Heart right ventricle (tissue), 16 donors: ENCODE results near the gene IL17B. TPM values are rescaled to one million over a fixed set of nuclear protein-coding genes. Genes with fewer than 3 reads are reported as not detected.

ENCODE experiments used
- ATAC-seq, 8 donors: fragments of 200-7000 bp; cut with Tn5 transposase; one replicate each; pipeline ENCODE4 v1.9.1; 2020; ENCODE audit warnings: mild to moderate bottlenecking in 8 of 8, moderate library complexity in 8 of 8, moderate number of reproducible peaks in 1 of 8
- DNase-seq, 2 donors: peaks; one replicate each; pipeline ENCODE4 v3.0.0-alpha.2; 2020
- H3K27ac ChIP-seq, 10 donors: fragments of 200-600 bp; sonication (generic) in 2 of 10; one replicate each; pipeline versions ENCODE4 v1.5.0 to v1.8.0; 2020 to 2022; ENCODE audit warnings: mild to moderate bottlenecking in 3 of 10
- H3K27me3 ChIP-seq, 7 donors: fragments of 200-600 bp; one replicate each; pipeline ENCODE4 v1.8.0; 2021 to 2022; ENCODE audit warnings: mild to moderate bottlenecking in 2 of 7
- H3K36me3 ChIP-seq, 9 donors: fragments of 200-600 bp; sonication (generic) in 1 of 9; one replicate each; pipeline versions ENCODE4 v1.5.0 to v1.8.0; 2020 to 2022; ENCODE audit warnings: mild to moderate bottlenecking in 2 of 9
- H3K4me1 ChIP-seq, 9 donors: fragments of 200-600 bp; sonication (generic) in 1 of 9; one replicate each; pipeline versions ENCODE4 v1.5.0 to v1.8.0; 2020 to 2022; ENCODE audit warnings: mild to moderate bottlenecking in 4 of 9
- H3K4me3 ChIP-seq, 10 donors: fragments of 200-600 bp; sonication (generic) in 2 of 10; one replicate each; pipeline versions ENCODE4 v1.5.0 to v1.8.0; 2020 to 2022; ENCODE audit warnings: mild to moderate bottlenecking in 7 of 10, moderate library complexity in 2 of 10
- H3K9me3 ChIP-seq, 11 donors: fragments of 200-600 bp in 10 of 11; sonication (generic) in 2 of 11; one replicate each; pipeline versions ENCODE4 v1.5.0 to v1.8.0; 2013 to 2022; ENCODE audit warnings: mild to moderate bottlenecking in 2 of 11, control low read depth in 1 of 11, moderate library complexity in 1 of 11
- CTCF ChIP-seq, 9 donors: fragments of 200-600 bp; sonication (generic) in 2 of 9; IDR thresholded peaks; one replicate each; pipeline versions ENCODE4 v1.5.0 to v1.8.0; 2021 to 2022; ENCODE audit warnings: antibody characterized with exemption in 9 of 9, mild to moderate bottlenecking in 5 of 9, moderate library complexity in 1 of 9
- WGBS, 2 donors: extraction: QIAGEN DNeasy Blood & Tissue Kit; methylation state at CpG; one replicate each; pipeline ENCODE4 v1.1.7; 2013; ENCODE audit warnings: inconsistent platforms in 1 of 2; 5-methylcytosine and 5-hydroxymethylcytosine counted together
- intact Hi-C, 10 donors: fragments of 100-400 bp; cut with DNase I; formaldehyde crosslinking; loops; one replicate each; pipeline versions ENCODE4 v1.11.1 to v1.14.2; 2022
- polyA plus RNA-seq, 2 donors: library from polyadenylated mRNA; stranded (reverse); fragments of 200-250 nt; gene quantifications; one replicate each; pipeline ENCODE4 v1.2.3, GENCODE V29; 2013
- total RNA-seq, 10 donors: library from RNA; stranded (reverse); fragmentation: NEBNext Ultra II Directional in 3 of 10; extraction: Animal tissue kit (Norgen Biotek cat#: 25700) in 3 of 10; gene quantifications; one replicate each; pipeline versions ENCODE4 v1.2.1 to v1.2.4, GENCODE V29; 2021 to 2023
- donor health status: Arrhythmogenic right ventricular cardiomyopathy.
- donor health status: ischemic (EF 13 %, LVEDD 7.1; RV severe dilation, severe dysfunction).
- donor health status: healthy with polysubstance abuse.
- donor health status: DM: no; HTN: yes; CAD: no.
- donor health status: DM: no; HTN: no; CAD: no.
- donor health status: ischemic (EF 25% LVEDD 6.9; RV normal size, moderate dysfunction).
- donor health status: ischemic (EF 25% LVEDD 5.7; RV mildly dilated, moderate dysfunction).
- donor health status: healthy.
- donor health status: DM: yes; HTN: yes; CAD: no.
- donor health status: Ischemic cardiomyopathy.
- donor health status: ischemic (EF 35%, LVEDD 5.7; RV mildly dilated, moderate dysfunction).
- donor health status: nonischemic (EF 11% LVEDD 7.7; RV severe dilation, severe dysfunction).
- donor health status: DM: yes; HTN: yes; CAD: no.
- donor health status: PGD.
- donor health status: ischemic (EF 29% LVEDD 5.4; RV normal size, mild dysfunction).
- donor health status: nonischemic (EF 23%, LVEDD 6.1; RV moderate dilation, normal function).

IL17B gene
- total and polyA plus RNA-seq, 12 donors, result 0.44 to 0.83 (median 0.57) TPM; not detected in 9

GRCh38 chr5:149358868-149359495, 20.1 kb downstream of the IL17B start:
- H3K27me3 ChIP-seq, result no peaks in the 10 kb centered on the region
- peaks cover 0 to 21% (median 2%) of the 10 kb centered on the region in 9 donors for H3K36me3 ChIP-seq
- intact Hi-C loops, result loop anchor here in 2 of 10 donors (5.0 kb wide), 2 partner anchors 37 to 42 kb away; no protein-coding TSS in a partner anchor
- WGBS, 2 donors, result 85 to 86% methylated on average over 8 of the region's 8 CpGs
- no peaks in the 10 kb centered on the region for H3K9me3 ChIP-seq
- no peak for ATAC-seq
- H3K4me1 ChIP-seq, result peaks cover 3 to 27% (median 12%) of the 10 kb centered on the region in 9 donors
- H3K27ac ChIP-seq, result peak overlapping the region in 2 of 10 donors; percentile 70 to 87
- TF ChIP-seq CTCF (IDR thresholded peaks at IDR 0.05), result no peak
- DNase-seq, result no peak
- peak overlapping the region in 2 of 10 donors; percentile 83 to 90 for H3K4me3 ChIP-seq

- 0 to 1% methylated on average over 18 of the region's 18 CpGs for WGBS, 2 donors
- intact Hi-C loops, result loop anchor here in 2 of 10 donors (5.0 kb wide), 2 partner anchors 36 to 41 kb away; no protein-coding TSS in a partner anchor
- peak; percentile 41 to 47 for DNase-seq
Observed at GRCh38 chr5:149358294-149358651, 20.8 kb downstream of the IL17B start.

GRCh38 chr5:149357370-149358293, 21.5 kb downstream of the IL17B start, which contains the start of gene PCYOX1L:
PCYOX1L (plus strand) TSS chr5:149358046; CDS start chr5:149358069, 23 bp downstream.
- intact Hi-C loops, result loop anchor here in 2 of 10 donors (5.0 kb wide), 2 partner anchors 35 to 40 kb away; no protein-coding TSS in a partner anchor

More at GRCh38 chr5:149358294-149358651, 20.8 kb downstream of the IL17B start:
- Histone ChIP-seq H3K36me3 (peaks cover 0 to 28% (median 2%) of the 10 kb centered on the region in 9 donors), H3K27ac (peak overlapping the region in 9 of 10 donors; percentile 52 to 87 (median 73)), H3K4me3 (peak overlapping the region; percentile 72 to 90 (median 76)), H3K27me3 (no peaks in the 10 kb centered on the region), H3K4me1 (peaks cover 3 to 27% (median 12%) of the 10 kb centered on the region in 9 donors), H3K9me3 (no peaks in the 10 kb centered on the region)
- ATAC-seq, result peak; percentile 34 to 67 (median 54)
- no peak for TF ChIP-seq CTCF (IDR thresholded peaks at IDR 0.05)

More at GRCh38 chr5:149357370-149358293, 21.5 kb downstream of the IL17B start, which contains the start of gene PCYOX1L:
- DNase-seq (peak; percentile 96), ATAC-seq (peak; percentile 98 to 100 (median 100))
- Histone ChIP-seq H3K9me3 (no peaks in the 10 kb centered on the region), H3K36me3 (peaks cover 0 to 34% (median 5%) of the 10 kb centered on the region in 9 donors), H3K4me3 (peak within 1 kb of the TSS; percentile 72 to 90 (median 76)), H3K27ac (peak within 1 kb of the TSS in 9 of 10 donors; percentile 52 to 87 (median 73)), H3K4me1 (peaks cover 3 to 27% (median 12%) of the 10 kb centered on the region in 9 donors), H3K27me3 (no peaks in the 10 kb centered on the region)
- 2% methylated on average over 47 to 58 of the region's 61 CpGs for WGBS, 2 donors
- no peak for TF ChIP-seq CTCF (IDR thresholded peaks at IDR 0.05)
